Loucy (cell line): Measurements from ENCODE around the gene EVX1.

Experiments
- H2AFZ ChIP-seq: fragments of 200-600 bp; sonication (generic); 2 replicates; pipeline ENCODE4 v1.6.0; 2016; ENCODE audit warnings: antibody characterized with exemption, mild to moderate bottlenecking, low read length, moderate library complexity
- H3F3A ChIP-seq: fragments of 200-600 bp; 2 replicates; pipeline ENCODE4 v1.6.0; 2016; ENCODE audit warnings: antibody characterized with exemption, low read depth, mild to moderate bottlenecking
- H3K27me3 ChIP-seq: fragments of 200-600 bp; sonication (generic); 2 replicates; pipeline ENCODE4 v1.6.1; 2014; ENCODE audit warnings: low read length, mild to moderate bottlenecking; ENCODE audit not compliant: insufficient read depth, poor library complexity, severe bottlenecking
- H3K36me3 ChIP-seq: fragments of 200-600 bp; sonication (generic); 2 replicates; pipeline ENCODE4 v1.6.1; 2016; ENCODE audit warnings: low read length; ENCODE audit not compliant: insufficient read depth
- H3K4me1 ChIP-seq: fragments of 200-600 bp; sonication (generic); 2 replicates; pipeline ENCODE4 v1.5.1; 2014; ENCODE audit warnings: low read length, mild to moderate bottlenecking; ENCODE audit not compliant: insufficient read depth, poor library complexity, severe bottlenecking
- H3K4me2 ChIP-seq: fragments of 200-600 bp; sonication (generic); 2 replicates; pipeline ENCODE4 v1.6.0; 2014; ENCODE audit warnings: antibody characterized with exemption, low read length, low read depth, mild to moderate bottlenecking; ENCODE audit not compliant: poor library complexity, severe bottlenecking
- H3K4me3 ChIP-seq: fragments of 200-600 bp; sonication (generic); 2 replicates; pipeline ENCODE4 v1.5.1; 2014; ENCODE audit warnings: low read length, mild to moderate bottlenecking, mixed read lengths; ENCODE audit not compliant: poor library complexity, severe bottlenecking
- H3K79me2 ChIP-seq: fragments of 200-600 bp; sonication (generic); 2 replicates; pipeline ENCODE4 v1.6.1; 2014; ENCODE audit warnings: low read length; ENCODE audit not compliant: insufficient read depth
- H3K9ac ChIP-seq: fragments of 200-600 bp; sonication (generic); 2 replicates; pipeline ENCODE4 v1.6.0; 2014; ENCODE audit warnings: mild to moderate bottlenecking, low read depth, low read length, moderate library complexity; ENCODE audit not compliant: poor library complexity, severe bottlenecking
- H3K9me2 ChIP-seq: fragments of 200-600 bp; sonication (generic); replicated peaks from 2 replicates; pipeline ENCODE4 v1.6.1; 2016; ENCODE audit warnings: low read depth, low read length, mixed read lengths
- H3K9me3 ChIP-seq: fragments of 200-600 bp; sonication (generic); 2 replicates; pipeline ENCODE4 v1.6.1; 2014; ENCODE audit warnings: mild to moderate bottlenecking, antibody characterized with exemption, low read length, low read depth; ENCODE audit not compliant: insufficient read depth
- H4K20me1 ChIP-seq: fragments of 200-600 bp; sonication (generic); 2 replicates; pipeline ENCODE4 v1.6.0; 2014; ENCODE audit warnings: antibody characterized with exemption, low read length, mild to moderate bottlenecking; ENCODE audit not compliant: insufficient read depth, poor library complexity, severe bottlenecking
- EZH2phosphoT487 ChIP-seq: fragments of 200-600 bp; IDR thresholded peaks from 2 replicates; pipeline ENCODE4 v1.6.1; 2018; ENCODE audit warnings: antibody characterized with exemption, mild to moderate bottlenecking, moderate library complexity, borderline replicate concordance
- TF ChIP-seq, protein P1 (sequence below): fragments of 200-600 bp; sonication (generic); conservative IDR thresholded peaks from 2 replicates; pipeline ENCODE4 v1.5.1; 2014; ENCODE audit warnings: mild to moderate bottlenecking, antibody characterized with exemption, low read length

EVX1 gene

GRCh38 chr7:27283558-27283957, 41.0 kb downstream of the EVX1 start:
- H3K9ac ChIP-seq = no peak overlapping the region
- H3K4me3 ChIP-seq = no peak overlapping the region
- no peaks in the 10 kb centered on the region for H3K27me3 ChIP-seq
- no peaks in the 10 kb centered on the region for H3K4me1 ChIP-seq
- no peaks in the 10 kb centered on the region for H3K9me2 ChIP-seq
- no peaks in the 10 kb centered on the region for H3K79me2 ChIP-seq
- H3K9me3 ChIP-seq = no peaks in the 10 kb centered on the region
- H2AFZ ChIP-seq = no peak overlapping the region
- no peaks in the 10 kb centered on the region for H4K20me1 ChIP-seq
- H3F3A ChIP-seq = no peaks in the 10 kb centered on the region
- no peak overlapping the region for H3K4me2 ChIP-seq
- TF ChIP-seq EZH2phosphoT487 = no peak
- TF ChIP-seq, protein P1, sequence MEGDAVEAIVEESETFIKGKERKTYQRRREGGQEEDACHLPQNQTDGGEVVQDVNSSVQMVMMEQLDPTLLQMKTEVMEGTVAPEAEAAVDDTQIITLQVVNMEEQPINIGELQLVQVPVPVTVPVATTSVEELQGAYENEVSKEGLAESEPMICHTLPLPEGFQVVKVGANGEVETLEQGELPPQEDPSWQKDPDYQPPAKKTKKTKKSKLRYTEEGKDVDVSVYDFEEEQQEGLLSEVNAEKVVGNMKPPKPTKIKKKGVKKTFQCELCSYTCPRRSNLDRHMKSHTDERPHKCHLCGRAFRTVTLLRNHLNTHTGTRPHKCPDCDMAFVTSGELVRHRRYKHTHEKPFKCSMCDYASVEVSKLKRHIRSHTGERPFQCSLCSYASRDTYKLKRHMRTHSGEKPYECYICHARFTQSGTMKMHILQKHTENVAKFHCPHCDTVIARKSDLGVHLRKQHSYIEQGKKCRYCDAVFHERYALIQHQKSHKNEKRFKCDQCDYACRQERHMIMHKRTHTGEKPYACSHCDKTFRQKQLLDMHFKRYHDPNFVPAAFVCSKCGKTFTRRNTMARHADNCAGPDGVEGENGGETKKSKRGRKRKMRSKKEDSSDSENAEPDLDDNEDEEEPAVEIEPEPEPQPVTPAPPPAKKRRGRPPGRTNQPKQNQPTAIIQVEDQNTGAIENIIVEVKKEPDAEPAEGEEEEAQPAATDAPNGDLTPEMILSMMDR = no peak
- H3K36me3 ChIP-seq = no peaks in the 10 kb centered on the region

DNA sequence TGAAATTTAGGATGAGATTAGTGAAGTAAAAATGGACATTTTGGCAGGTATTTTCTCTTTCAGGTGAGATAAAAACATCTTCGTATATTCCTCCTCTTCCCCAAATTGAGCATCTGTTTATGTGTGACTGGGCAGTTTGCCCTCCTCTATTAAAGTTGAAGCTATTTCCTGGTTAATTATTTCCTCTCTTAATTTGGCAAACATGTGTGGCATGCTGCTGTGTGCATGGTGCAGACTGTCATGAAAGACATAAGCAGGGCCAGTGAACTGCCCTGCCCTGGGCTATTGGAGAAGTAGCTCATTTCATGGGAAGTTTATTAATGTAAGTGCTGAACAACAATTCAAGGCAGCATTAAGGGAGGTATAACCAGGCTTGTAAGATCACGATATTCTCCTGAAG, 52.6 kb downstream of the EVX1 start:
- H3K27me3 ChIP-seq = no peaks in the 10 kb centered on the region
- H3K9me2 ChIP-seq = no peaks in the 10 kb centered on the region
- peak overlapping the region; percentile 21; the same call in 1 of the 2 replicates for H2AFZ ChIP-seq
- TF ChIP-seq EZH2phosphoT487 = no peak
- TF ChIP-seq, protein P1 = no peak
- peak overlapping the region; percentile 19 for H3K4me2 ChIP-seq
- no peak overlapping the region for H3K9ac ChIP-seq
- H3K9me3 ChIP-seq = no peaks in the 10 kb centered on the region
- H3K79me2 ChIP-seq = no peaks in the 10 kb centered on the region
- peaks cover 40% of the 10 kb centered on the region for H3K4me1 ChIP-seq
- H3K36me3 ChIP-seq = no peaks in the 10 kb centered on the region
- 0 out of 2 replicates have a peak, but pooled peaks cover 3% of the 10 kb centered on the region for H3F3A ChIP-seq
- H3K4me3 ChIP-seq = no peak overlapping the region
- no peaks in the 10 kb centered on the region for H4K20me1 ChIP-seq

- Histone ChIP-seq H3K9me2 (no peaks in the 10 kb centered on the region), H3F3A (no peaks in the 10 kb centered on the region), H3K4me1 (peaks cover 45% of the 10 kb centered on the region), H3K9ac (no peak overlapping the region), H4K20me1 (no peaks in the 10 kb centered on the region), H3K36me3 (no peaks in the 10 kb centered on the region), H3K79me2 (no peaks in the 10 kb centered on the region), H3K4me3 (no peak overlapping the region), H3K27me3 (no peaks in the 10 kb centered on the region), H3K9me3 (no peaks in the 10 kb centered on the region), H2AFZ (peak overlapping the region; percentile 85), H3K4me2 (peak overlapping the region; percentile 33)
- TF ChIP-seq, protein P1 = no peak
Observed at GRCh38 chr7:27297356-27297755, 54.8 kb downstream of the EVX1 start.
